Measurements from ENCODE around the gene SPP1. TPM values are rescaled to one million over a fixed set of nuclear protein-coding genes. Genes with fewer than 3 reads are reported as not detected.

The SPP1 gene
- total and polyA plus RNA-seq, 9 of the 15 experiments (the other 6 are each of a cell fraction or from before 2014, with no cell fraction given): 0.10 to 0.64 TPM; not detected in 7

DNA sequence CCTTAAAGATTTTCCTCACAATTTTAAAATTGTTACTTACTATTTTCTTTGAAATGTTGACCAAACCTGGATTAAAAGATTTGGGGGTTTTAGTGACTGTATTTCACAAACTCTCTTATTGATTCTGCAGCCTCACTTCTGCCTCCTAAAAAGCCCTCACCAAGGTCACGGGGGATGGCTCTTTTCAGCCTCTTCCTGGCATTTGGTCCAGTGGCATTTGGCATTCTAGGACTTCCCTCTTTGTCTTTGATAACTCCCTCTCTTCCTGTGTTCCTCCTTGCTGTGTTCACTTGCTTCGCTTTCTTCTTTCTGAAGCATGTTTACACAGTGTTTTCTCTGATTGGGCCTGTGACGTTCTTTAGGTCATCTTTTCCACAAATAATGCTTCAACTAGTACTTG lies 53.4 kb downstream of the SPP1 start:
- DNase-seq (ENCODE audit: extremely low read depth in 1 of 4, low spot score in 3 of 4) (no peak), ATAC-seq (no peak), FAIRE-seq (no peak)
- Histone ChIP-seq H2AFZ (ENCODE audit: low read depth, low read length) (no peak overlapping the region), H3K4me3 (no peak overlapping the region), H3K79me2 (ENCODE audit: control insufficient read depth, insufficient read depth, low read length) (no peaks in the 10 kb centered on the region), H3K4me2 (ENCODE audit: insufficient read depth, low read length) (no peak overlapping the region), H3K27me3 (ENCODE audit: control insufficient read depth in 2 of 2, insufficient read depth in 2 of 2, low read length in 2 of 2) (no peaks in the 10 kb centered on the region), H3K4me1 (replicated peaks in 1 of 2; ENCODE audit: control insufficient read depth in 2 of 2, insufficient read depth in 2 of 2, low read length in 2 of 2) (no peaks in the 10 kb centered on the region), H3K27ac (ENCODE audit: extremely low read depth, low read depth, low read length) (no peak overlapping the region), H3K9me1 (ENCODE audit: control insufficient read depth, insufficient read depth, low read length) (no peaks in the 10 kb centered on the region), H3K36me3 (ENCODE audit: control insufficient read depth, insufficient read depth, low read length) (no peaks in the 10 kb centered on the region), H4K20me1 (replicated peaks; ENCODE audit: control insufficient read depth, insufficient read depth, low read length) (no peaks in the 10 kb centered on the region), H3K9ac (ENCODE audit: insufficient read depth in 1 of 2, low read depth in 2 of 2, low read length in 2 of 2) (no peak overlapping the region), H3K9me3 (replicated peaks; ENCODE audit: control insufficient read depth, insufficient read depth, low read depth, low read length) (no peaks in the 10 kb centered on the region)
- intact Hi-C loops (cut with micrococcal nuclease): no loop called here
- ChIA-PET CTCF (ENCODE audit: low intra/inter-chr PET ratio) (no interaction called here), POLR2A (no interaction called here)
- WGBS (ENCODE audit: insufficient coverage, low coverage, missing lambda C conversion rate): 10% methylated on average over 3 of the region's 3 CpGs
- TF ChIP-seq, protein P1, sequence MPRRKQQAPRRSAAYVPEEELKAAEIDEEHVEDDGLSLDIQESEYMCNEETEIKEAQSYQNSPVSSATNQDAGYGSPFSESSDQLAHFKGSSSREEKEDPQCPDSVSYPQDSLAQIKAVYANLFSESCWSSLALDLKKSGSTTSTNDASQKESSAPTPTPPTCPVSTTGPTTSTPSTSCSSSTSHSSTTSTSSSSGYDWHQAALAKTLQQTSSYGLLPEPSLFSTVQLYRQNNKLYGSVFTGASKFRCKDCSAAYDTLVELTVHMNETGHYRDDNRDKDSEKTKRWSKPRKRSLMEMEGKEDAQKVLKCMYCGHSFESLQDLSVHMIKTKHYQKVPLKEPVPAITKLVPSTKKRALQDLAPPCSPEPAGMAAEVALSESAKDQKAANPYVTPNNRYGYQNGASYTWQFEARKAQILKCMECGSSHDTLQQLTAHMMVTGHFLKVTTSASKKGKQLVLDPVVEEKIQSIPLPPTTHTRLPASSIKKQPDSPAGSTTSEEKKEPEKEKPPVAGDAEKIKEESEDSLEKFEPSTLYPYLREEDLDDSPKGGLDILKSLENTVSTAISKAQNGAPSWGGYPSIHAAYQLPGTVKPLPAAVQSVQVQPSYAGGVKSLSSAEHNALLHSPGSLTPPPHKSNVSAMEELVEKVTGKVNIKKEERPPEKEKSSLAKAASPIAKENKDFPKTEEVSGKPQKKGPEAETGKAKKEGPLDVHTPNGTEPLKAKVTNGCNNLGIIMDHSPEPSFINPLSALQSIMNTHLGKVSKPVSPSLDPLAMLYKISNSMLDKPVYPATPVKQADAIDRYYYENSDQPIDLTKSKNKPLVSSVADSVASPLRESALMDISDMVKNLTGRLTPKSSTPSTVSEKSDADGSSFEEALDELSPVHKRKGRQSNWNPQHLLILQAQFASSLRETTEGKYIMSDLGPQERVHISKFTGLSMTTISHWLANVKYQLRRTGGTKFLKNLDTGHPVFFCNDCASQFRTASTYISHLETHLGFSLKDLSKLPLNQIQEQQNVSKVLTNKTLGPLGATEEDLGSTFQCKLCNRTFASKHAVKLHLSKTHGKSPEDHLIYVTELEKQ (CRISPR knock-in tag; IDR thresholded peaks at IDR 0.05): no peak
- no peak for TF ChIP-seq ADNP (tag; IDR thresholded peaks at IDR 0.05)
- BruUV-seq (replicated peaks): no TSS peak
- in situ Hi-C loops (cut with MboI): no loop called here

GRCh38 chr4:88029556-88029955 lies 54.0 kb downstream of the SPP1 start:
- TF ChIP-seq ZNF518B (CRISPR knock-in tag; IDR thresholded peaks at IDR 0.05) (no peak), ZNF655 (CRISPR knock-in tag; IDR thresholded peaks at IDR 0.05) (no peak)
- Histone ChIP-seq H3K4me2 (ENCODE audit: insufficient read depth, low read length) (no peak overlapping the region), H2AFZ (ENCODE audit: low read depth, low read length) (no peak overlapping the region), H3K4me3 (no peak overlapping the region), H3K79me2 (ENCODE audit: control insufficient read depth, insufficient read depth, low read length) (no peaks in the 10 kb centered on the region), H3K9me1 (ENCODE audit: control insufficient read depth, insufficient read depth, low read length) (no peaks in the 10 kb centered on the region), H3K9ac (ENCODE audit: insufficient read depth in 1 of 2, low read depth in 2 of 2, low read length in 2 of 2) (no peak overlapping the region), H3K36me3 (ENCODE audit: control insufficient read depth, insufficient read depth, low read length) (no peaks in the 10 kb centered on the region), H3K9me3 (replicated peaks; ENCODE audit: control insufficient read depth, insufficient read depth, low read depth, low read length) (no peaks in the 10 kb centered on the region), H3K27me3 (ENCODE audit: control insufficient read depth in 2 of 2, insufficient read depth in 2 of 2, low read length in 2 of 2) (no peaks in the 10 kb centered on the region), H4K20me1 (replicated peaks; ENCODE audit: control insufficient read depth, insufficient read depth, low read length) (no peaks in the 10 kb centered on the region), H3K27ac (ENCODE audit: extremely low read depth, low read depth, low read length) (no peak overlapping the region), H3K4me1 (replicated peaks in 1 of 2; ENCODE audit: control insufficient read depth in 2 of 2, insufficient read depth in 2 of 2, low read length in 2 of 2) (no peaks in the 10 kb centered on the region)
- FAIRE-seq (no peak), DNase-seq (ENCODE audit: extremely low read depth in 1 of 4, low spot score in 3 of 4) (no peak), ATAC-seq (no peak)
- intact Hi-C loops (cut with micrococcal nuclease) (no loop called here), in situ Hi-C loops (cut with MboI) (no loop called here)
- CTCF ChIA-PET (ENCODE audit: low intra/inter-chr PET ratio): no interaction called here
- POLR2A ChIA-PET: no interaction called here
- no TSS peak for BruUV-seq (replicated peaks)
- WGBS (ENCODE audit: insufficient coverage, low coverage, missing lambda C conversion rate): 6% methylated on average over 3 of the region's 3 CpGs

All from K562 (cell line).